ENCODE results near the gene SLC35F1. TPM values are rescaled to one million over a fixed set of nuclear protein-coding genes. Genes with fewer than 3 reads are reported as not detected.
A peak's percentile ranks its signal among the peaks of the same experiment; 100 is the strongest.

Gene SLC35F1
- total RNA-seq, 1 donor from 2014 or later: not detected

- Mint-ChIP-seq H3K9me3 (ENCODE audit: unreplicated experiment) (no peaks in the 10 kb centered on the region), H3K4me1 (ENCODE audit: unreplicated experiment) (no peaks in the 10 kb centered on the region), H3K27ac (ENCODE audit: unreplicated experiment) (no peak overlapping the region), H3K4me3 (ENCODE audit: unreplicated experiment) (no peak overlapping the region), H3K36me3 (ENCODE audit: unreplicated experiment) (no peaks in the 10 kb centered on the region), H3K27me3 (ENCODE audit: unreplicated experiment) (peaks cover 44% of the 10 kb centered on the region)
- TF ChIP-seq, protein P1, sequence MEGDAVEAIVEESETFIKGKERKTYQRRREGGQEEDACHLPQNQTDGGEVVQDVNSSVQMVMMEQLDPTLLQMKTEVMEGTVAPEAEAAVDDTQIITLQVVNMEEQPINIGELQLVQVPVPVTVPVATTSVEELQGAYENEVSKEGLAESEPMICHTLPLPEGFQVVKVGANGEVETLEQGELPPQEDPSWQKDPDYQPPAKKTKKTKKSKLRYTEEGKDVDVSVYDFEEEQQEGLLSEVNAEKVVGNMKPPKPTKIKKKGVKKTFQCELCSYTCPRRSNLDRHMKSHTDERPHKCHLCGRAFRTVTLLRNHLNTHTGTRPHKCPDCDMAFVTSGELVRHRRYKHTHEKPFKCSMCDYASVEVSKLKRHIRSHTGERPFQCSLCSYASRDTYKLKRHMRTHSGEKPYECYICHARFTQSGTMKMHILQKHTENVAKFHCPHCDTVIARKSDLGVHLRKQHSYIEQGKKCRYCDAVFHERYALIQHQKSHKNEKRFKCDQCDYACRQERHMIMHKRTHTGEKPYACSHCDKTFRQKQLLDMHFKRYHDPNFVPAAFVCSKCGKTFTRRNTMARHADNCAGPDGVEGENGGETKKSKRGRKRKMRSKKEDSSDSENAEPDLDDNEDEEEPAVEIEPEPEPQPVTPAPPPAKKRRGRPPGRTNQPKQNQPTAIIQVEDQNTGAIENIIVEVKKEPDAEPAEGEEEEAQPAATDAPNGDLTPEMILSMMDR (IDR thresholded peaks at IDR 0.05): no peak
- DNase-seq (ENCODE audit: extremely low spot score, unreplicated experiment): no peak
These were observed 402.5 kb downstream of the SLC35F1 start for GRCh38 chr6:118309337-118310093.

DNA sequence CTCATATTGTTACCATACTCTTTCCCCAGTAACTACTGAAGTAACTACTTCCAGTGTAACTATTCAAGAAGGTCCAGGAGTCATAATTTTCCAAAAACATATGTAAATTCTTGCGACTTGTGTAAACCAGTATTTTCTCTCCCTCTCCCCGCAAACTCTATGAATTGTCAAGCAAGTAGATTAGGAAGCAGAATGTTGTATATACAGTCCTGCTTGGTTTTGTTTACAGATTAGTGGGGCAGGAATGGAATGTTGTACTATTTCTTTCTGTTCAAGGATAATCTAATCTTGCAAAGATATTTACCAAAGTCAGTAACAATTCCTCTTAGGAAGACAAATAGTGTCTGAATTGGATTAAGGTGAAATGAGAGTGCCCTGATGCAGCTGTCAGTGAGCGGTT is 406.1 kb downstream of the SLC35F1 start:
- Mint-ChIP-seq H3K4me3 (ENCODE audit: unreplicated experiment) (no peak overlapping the region), H3K36me3 (ENCODE audit: unreplicated experiment) (no peaks in the 10 kb centered on the region), H3K4me1 (ENCODE audit: unreplicated experiment) (peaks cover 16% of the 10 kb centered on the region), H3K27me3 (ENCODE audit: unreplicated experiment) (peaks cover 28% of the 10 kb centered on the region), H3K27ac (ENCODE audit: unreplicated experiment) (no peak overlapping the region), H3K9me3 (ENCODE audit: unreplicated experiment) (no peaks in the 10 kb centered on the region)
- DNase-seq (ENCODE audit: extremely low spot score, unreplicated experiment): no peak
- TF ChIP-seq, protein P1 (IDR thresholded peaks at IDR 0.05): no peak

GRCh38 chr6:118313762-118314161 is 406.7 kb downstream of the SLC35F1 start:
- TF ChIP-seq, protein P1 (IDR thresholded peaks at IDR 0.05): no peak
- peaks cover 21% of the 10 kb centered on the region for H3K4me1 Mint-ChIP-seq (ENCODE audit: unreplicated experiment)
- no peak for DNase-seq (ENCODE audit: extremely low spot score, unreplicated experiment)
- H3K36me3 Mint-ChIP-seq (ENCODE audit: unreplicated experiment): no peaks in the 10 kb centered on the region
- no peaks in the 10 kb centered on the region for H3K9me3 Mint-ChIP-seq (ENCODE audit: unreplicated experiment)
- H3K4me3 Mint-ChIP-seq (ENCODE audit: unreplicated experiment): no peak overlapping the region
- no peak overlapping the region for H3K27ac Mint-ChIP-seq (ENCODE audit: unreplicated experiment)
- H3K27me3 Mint-ChIP-seq (ENCODE audit: unreplicated experiment): peaks cover 28% of the 10 kb centered on the region

GRCh38 chr6:118316796-118317384 is 409.8 kb downstream of the SLC35F1 start:
- TF ChIP-seq, protein P1 (IDR thresholded peaks at IDR 0.05): no peak
- peak overlapping the region; percentile 56 for H3K27ac Mint-ChIP-seq (ENCODE audit: unreplicated experiment)

More at GRCh38 chr6:118316796-118317384, 409.8 kb downstream of the SLC35F1 start:
- H3K9me3 Mint-ChIP-seq (ENCODE audit: unreplicated experiment): no peaks in the 10 kb centered on the region
- no peaks in the 10 kb centered on the region for H3K36me3 Mint-ChIP-seq (ENCODE audit: unreplicated experiment)
- H3K27me3 Mint-ChIP-seq (ENCODE audit: unreplicated experiment): peaks cover 17% of the 10 kb centered on the region
- H3K4me1 Mint-ChIP-seq (ENCODE audit: unreplicated experiment): peaks cover 25% of the 10 kb centered on the region
- no peak overlapping the region for H3K4me3 Mint-ChIP-seq (ENCODE audit: unreplicated experiment)
- no peak for DNase-seq (ENCODE audit: extremely low spot score, unreplicated experiment)
